Transverse colon (tissue), 4 donors: Measurements from ENCODE around the gene SMYD3. TPM values are rescaled to one million over a fixed set of nuclear protein-coding genes. Genes with fewer than 3 reads are reported as not detected.

ENCODE experiments used
- DNase-seq: peaks from one replicate; pipeline ENCODE4 v3.0.0-alpha.2; 2019
- H3K27ac ChIP-seq, 4 donors: fragments of 200-600 bp; sonication (generic); 2 replicates each; pipeline ENCODE4 v1.5.1; 2016 to 2018; ENCODE audit warnings: inconsistent platforms in 4 of 4
- H3K27me3 ChIP-seq: fragments of 200-600 bp; sonication (generic); 2 replicates; pipeline ENCODE4 v1.5.1; 2017; ENCODE audit warnings: inconsistent platforms
- H3K36me3 ChIP-seq, 4 donors: fragments of 200-600 bp; sonication (generic); 2 replicates each; pipeline ENCODE4 v1.5.1; 2017 to 2019; ENCODE audit warnings: inconsistent platforms in 4 of 4
- H3K4me1 ChIP-seq, 4 donors: fragments of 200-600 bp; sonication (generic); 2 replicates each; pipeline ENCODE4 v1.5.1; 2017 to 2020; ENCODE audit warnings: inconsistent platforms in 4 of 4
- H3K4me3 ChIP-seq, 4 donors: fragments of 200-600 bp; sonication (generic); 1 replicate in 1 of 4; 2 replicates in 3 of 4; pipeline versions ENCODE4 v1.5.1 to v1.6.1; 2017 to 2019; ENCODE audit warnings: inconsistent platforms in 4 of 4
- H3K9me3 ChIP-seq, 2 donors: fragments of 200-600 bp; sonication (generic); 2 replicates each; pipeline ENCODE4 v1.5.1; 2017 to 2019; ENCODE audit warnings: inconsistent platforms in 2 of 2
- EP300 ChIP-seq: sonication (generic); formaldehyde crosslinking; IDR thresholded peaks from one replicate; pipeline ENCODE4 v1.6.1; 2017; ENCODE audit warnings: antibody characterized with exemption, low read depth
- POLR2A ChIP-seq: fragments of 450-650 bp; IDR thresholded peaks from one replicate; pipeline ENCODE4 v1.6.1; 2016; ENCODE audit warnings: antibody characterized with exemption, mild to moderate bottlenecking, moderate library complexity
- POLR2AphosphoS5 ChIP-seq, 3 donors: sonication (generic); formaldehyde crosslinking; IDR thresholded peaks; one replicate each; pipeline ENCODE4 v1.6.1; 2016; ENCODE audit warnings: antibody characterized with exemption in 3 of 3
- WGBS, 2 donors: methylation state at CpG; one replicate each; pipeline ENCODE4 v1.1.5; 2018; ENCODE audit warnings: low coverage in 1 of 2; 5-methylcytosine and 5-hydroxymethylcytosine counted together
- in situ Hi-C, 4 donors: fragments of 200-750 bp; cut with MboI; loops; one replicate each; pipeline versions ENCODE4 v1.15.0 to v1.15.1; 2017; ENCODE audit warnings: low sequenced_read_pairs in 3 of 4, low pct_ligation_motif_present in 1 of 4, low pct_unique_long_range_greater_than_20kb in 1 of 4
- intact Hi-C: fragments of 100-400 bp; cut with DNase I; formaldehyde crosslinking; loops from one replicate; pipeline ENCODE4 v1.15.1; 2023; ENCODE audit warnings: low total_unique reads
- total RNA-seq, 4 donors: library from RNA; depleted of rRNA; stranded (reverse); fragments of >200 nt; gene quantifications; one replicate each; pipeline ENCODE4 v1.1.0, GENCODE V29; 2016
- TF ChIP-seq, protein P1 (sequence below), 5 experiments: fragments of 200-600 bp in 3 of 5; fragments of 450-650 bp in 2 of 5; sonication (generic) in 3 of 5; IDR thresholded peaks; 1 replicate in 2 of 5; 2 replicates in 3 of 5; pipeline ENCODE4 v1.5.1; 2016 to 2017; ENCODE audit warnings: antibody characterized with exemption in 5 of 5, inconsistent platforms in 3 of 5, mild to moderate bottlenecking in 2 of 5, moderate library complexity in 1 of 5

The SMYD3 gene
- total RNA-seq, 4 donors from 2014 or later, result 10.5 to 31.3 (median 25.8) TPM

GRCh38 chr1:246068217-246068512 is 438.9 kb downstream of the SMYD3 start:
- TF ChIP-seq EP300 (no peak), POLR2A (no peak), POLR2AphosphoS5 (IDR thresholded peaks at IDR 0.05) (no peak)
- TF ChIP-seq, protein P1, sequence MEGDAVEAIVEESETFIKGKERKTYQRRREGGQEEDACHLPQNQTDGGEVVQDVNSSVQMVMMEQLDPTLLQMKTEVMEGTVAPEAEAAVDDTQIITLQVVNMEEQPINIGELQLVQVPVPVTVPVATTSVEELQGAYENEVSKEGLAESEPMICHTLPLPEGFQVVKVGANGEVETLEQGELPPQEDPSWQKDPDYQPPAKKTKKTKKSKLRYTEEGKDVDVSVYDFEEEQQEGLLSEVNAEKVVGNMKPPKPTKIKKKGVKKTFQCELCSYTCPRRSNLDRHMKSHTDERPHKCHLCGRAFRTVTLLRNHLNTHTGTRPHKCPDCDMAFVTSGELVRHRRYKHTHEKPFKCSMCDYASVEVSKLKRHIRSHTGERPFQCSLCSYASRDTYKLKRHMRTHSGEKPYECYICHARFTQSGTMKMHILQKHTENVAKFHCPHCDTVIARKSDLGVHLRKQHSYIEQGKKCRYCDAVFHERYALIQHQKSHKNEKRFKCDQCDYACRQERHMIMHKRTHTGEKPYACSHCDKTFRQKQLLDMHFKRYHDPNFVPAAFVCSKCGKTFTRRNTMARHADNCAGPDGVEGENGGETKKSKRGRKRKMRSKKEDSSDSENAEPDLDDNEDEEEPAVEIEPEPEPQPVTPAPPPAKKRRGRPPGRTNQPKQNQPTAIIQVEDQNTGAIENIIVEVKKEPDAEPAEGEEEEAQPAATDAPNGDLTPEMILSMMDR (IDR thresholded peaks at IDR 0.05), result no peak
- H3K4me1 ChIP-seq, result no peaks in the 10 kb centered on the region
- H3K4me3 ChIP-seq, result no peak overlapping the region
- 69 to 82% methylated on average over 3 of the region's 3 CpGs for WGBS, 2 donors
- H3K27me3 ChIP-seq, result no peaks in the 10 kb centered on the region
- no peaks in the 10 kb centered on the region for H3K9me3 ChIP-seq
- H3K36me3 ChIP-seq, result no peaks in the 10 kb centered on the region
- intact Hi-C loops, result no loop called here
- H3K27ac ChIP-seq, result no peak overlapping the region
- DNase-seq, result no peak
- in situ Hi-C loops, result no loop called here

GRCh38 chr1:246067432-246068216 is 439.5 kb downstream of the SMYD3 start:
- no peaks in the 10 kb centered on the region for H3K36me3 ChIP-seq
- H3K27me3 ChIP-seq, result no peaks in the 10 kb centered on the region
- no peak overlapping the region for H3K27ac ChIP-seq
- H3K9me3 ChIP-seq, result no peaks in the 10 kb centered on the region
- no peak for DNase-seq
- no peak overlapping the region for H3K4me3 ChIP-seq
- intact Hi-C loops, result no loop called here
- TF ChIP-seq EP300 (no peak), POLR2AphosphoS5 (IDR thresholded peaks at IDR 0.05) (no peak), POLR2A (no peak)
- TF ChIP-seq, protein P1 (IDR thresholded peaks at IDR 0.05), result no peak
- no peaks in the 10 kb centered on the region for H3K4me1 ChIP-seq
- in situ Hi-C loops, result no loop called here
- WGBS, 2 donors, result 71 to 74% methylated on average over 17 to 18 of the region's 18 CpGs

DNA sequence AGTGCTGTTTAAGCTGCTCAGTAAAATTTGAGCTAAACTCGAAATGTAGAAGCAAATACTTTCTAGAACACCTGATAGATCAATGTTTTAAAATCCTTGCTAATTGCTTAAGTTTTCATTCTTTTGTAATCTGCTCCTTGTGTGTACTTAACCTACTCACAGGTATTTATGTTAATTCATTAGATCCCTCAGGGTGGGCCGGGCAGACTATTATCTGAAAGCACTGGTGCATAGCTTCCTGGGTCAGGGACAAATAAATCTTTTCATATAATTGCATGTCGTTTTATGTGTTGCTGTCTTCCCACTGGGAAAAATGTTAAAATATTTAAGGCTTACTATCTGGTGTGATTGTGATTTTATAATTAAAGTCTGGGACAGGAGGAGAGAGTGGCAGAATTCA is 440.5 kb downstream of the SMYD3 start:
- no peak overlapping the region for H3K4me3 ChIP-seq
- DNase-seq, result no peak
- no peak overlapping the region for H3K27ac ChIP-seq
- no peaks in the 10 kb centered on the region for H3K9me3 ChIP-seq
- TF ChIP-seq POLR2AphosphoS5 (IDR thresholded peaks at IDR 0.05), result no peak
- TF ChIP-seq POLR2A, result no peak
- no peak for TF ChIP-seq EP300
- TF ChIP-seq, protein P1 (IDR thresholded peaks at IDR 0.05), result no peak
- no peaks in the 10 kb centered on the region for H3K27me3 ChIP-seq
- intact Hi-C loops, result no loop called here
- no peaks in the 10 kb centered on the region for H3K36me3 ChIP-seq
- H3K4me1 ChIP-seq, result no peaks in the 10 kb centered on the region
- WGBS, 2 donors, result 87 to 94% methylated on average over 3 of the region's 3 CpGs
- in situ Hi-C loops, result no loop called here

DNA sequence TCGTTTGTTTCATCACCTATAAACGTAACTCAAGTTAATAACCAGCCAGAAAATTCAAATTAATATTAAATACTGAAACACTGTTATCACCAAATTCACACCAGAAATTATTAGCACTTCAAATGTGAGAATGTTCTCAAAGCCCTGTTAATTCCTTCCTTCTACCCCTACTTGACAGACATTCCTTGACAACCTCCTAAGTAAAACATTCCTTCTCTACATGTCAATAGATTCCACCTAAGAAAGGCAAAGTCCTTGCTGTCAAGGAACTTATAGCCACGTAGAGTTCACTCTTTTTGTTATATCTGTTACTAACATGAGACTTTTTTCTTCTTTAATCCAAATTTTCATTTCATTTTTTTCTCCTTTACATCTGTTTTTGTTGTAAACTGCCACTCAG is 441.5 kb downstream of the SMYD3 start:
- Histone ChIP-seq H3K36me3 (no peaks in the 10 kb centered on the region), H3K27ac (no peak overlapping the region), H3K27me3 (no peaks in the 10 kb centered on the region), H3K4me1 (no peaks in the 10 kb centered on the region), H3K4me3 (no peak overlapping the region), H3K9me3 (no peaks in the 10 kb centered on the region)
- in situ Hi-C loops, result no loop called here
- intact Hi-C loops, result no loop called here
- DNase-seq, result no peak
- WGBS, 2 donors, result 88 to 91% methylated on average over 3 of the region's 3 CpGs
- TF ChIP-seq POLR2A (no peak), EP300 (no peak), POLR2AphosphoS5 (IDR thresholded peaks at IDR 0.05) (no peak)
- TF ChIP-seq, protein P1 (IDR thresholded peaks at IDR 0.05), result no peak
